Measurements from ENCODE around the gene ATP11A. TPM values are rescaled to one million over a fixed set of nuclear protein-coding genes. Genes with fewer than 3 reads are reported as not detected.

ATP11A gene
- total RNA-seq, 1 donor from 2014 or later: 281 TPM

DNA sequence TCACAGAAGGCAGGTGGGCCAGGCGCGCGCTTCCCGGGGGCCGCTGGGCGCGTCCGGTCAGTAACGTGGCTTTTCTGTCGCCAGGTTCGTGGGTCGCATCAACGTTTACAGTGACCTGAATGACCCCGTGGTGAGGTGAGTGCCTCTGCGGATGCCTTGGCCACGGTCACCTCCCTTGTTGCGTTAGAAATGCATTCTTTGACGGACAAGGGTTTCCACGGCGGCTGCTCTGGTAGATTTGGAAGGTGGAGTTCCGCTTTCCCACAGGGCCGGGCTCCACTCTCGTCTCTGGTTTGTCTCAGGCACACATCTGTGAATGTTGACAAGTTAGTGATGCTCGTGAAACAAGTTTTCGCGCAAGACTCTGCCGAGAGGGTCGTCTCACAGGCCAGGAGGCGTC is 130.0 kb downstream of the ATP11A start:
- no peak overlapping the region for H3K27ac ChIP-seq
- intact Hi-C loops (cut with DNase I): no loop called here
- DNase-seq (no peak), ATAC-seq (no peak)
- peaks cover 98% of the 10 kb centered on the region for H3K36me3 ChIP-seq
- no peaks in the 10 kb centered on the region for H3K4me1 ChIP-seq
- TF ChIP-seq, protein P1, sequence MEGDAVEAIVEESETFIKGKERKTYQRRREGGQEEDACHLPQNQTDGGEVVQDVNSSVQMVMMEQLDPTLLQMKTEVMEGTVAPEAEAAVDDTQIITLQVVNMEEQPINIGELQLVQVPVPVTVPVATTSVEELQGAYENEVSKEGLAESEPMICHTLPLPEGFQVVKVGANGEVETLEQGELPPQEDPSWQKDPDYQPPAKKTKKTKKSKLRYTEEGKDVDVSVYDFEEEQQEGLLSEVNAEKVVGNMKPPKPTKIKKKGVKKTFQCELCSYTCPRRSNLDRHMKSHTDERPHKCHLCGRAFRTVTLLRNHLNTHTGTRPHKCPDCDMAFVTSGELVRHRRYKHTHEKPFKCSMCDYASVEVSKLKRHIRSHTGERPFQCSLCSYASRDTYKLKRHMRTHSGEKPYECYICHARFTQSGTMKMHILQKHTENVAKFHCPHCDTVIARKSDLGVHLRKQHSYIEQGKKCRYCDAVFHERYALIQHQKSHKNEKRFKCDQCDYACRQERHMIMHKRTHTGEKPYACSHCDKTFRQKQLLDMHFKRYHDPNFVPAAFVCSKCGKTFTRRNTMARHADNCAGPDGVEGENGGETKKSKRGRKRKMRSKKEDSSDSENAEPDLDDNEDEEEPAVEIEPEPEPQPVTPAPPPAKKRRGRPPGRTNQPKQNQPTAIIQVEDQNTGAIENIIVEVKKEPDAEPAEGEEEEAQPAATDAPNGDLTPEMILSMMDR (IDR thresholded peaks at IDR 0.05): no peak
- no peaks in the 10 kb centered on the region for H3K27me3 ChIP-seq (ENCODE audit: low read depth)
- H3K4me3 ChIP-seq: no peak overlapping the region
- no peaks in the 10 kb centered on the region for H3K9me3 ChIP-seq

DNA sequence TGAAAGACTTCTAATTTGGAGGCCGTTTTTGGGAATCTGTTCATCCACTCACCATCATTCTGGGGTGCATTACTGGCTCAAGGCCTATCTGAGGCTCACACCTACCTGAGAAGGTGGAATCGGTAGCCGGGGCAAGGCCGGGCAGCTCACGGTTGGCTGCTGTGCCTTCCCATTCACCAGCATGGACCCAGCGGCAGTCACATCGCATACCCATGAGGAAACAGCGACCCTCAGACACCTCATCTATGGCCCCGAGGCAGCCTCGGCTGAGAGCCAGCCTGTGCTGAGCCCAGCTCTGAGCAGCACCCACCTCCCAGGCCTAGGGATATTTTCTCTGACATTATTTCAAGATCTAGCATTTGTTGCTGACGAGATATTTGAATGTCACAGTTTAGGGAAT is 130.5 kb downstream of the ATP11A start:
- H3K4me3 ChIP-seq: no peak overlapping the region
- no peaks in the 10 kb centered on the region for H3K27me3 ChIP-seq (ENCODE audit: low read depth)
- no peaks in the 10 kb centered on the region for H3K9me3 ChIP-seq
- ATAC-seq (no peak), DNase-seq (no peak)
- TF ChIP-seq, protein P1 (IDR thresholded peaks at IDR 0.05): no peak
- intact Hi-C loops (cut with DNase I): no loop called here
- H3K4me1 ChIP-seq: no peaks in the 10 kb centered on the region
- H3K36me3 ChIP-seq: peaks cover 98% of the 10 kb centered on the region
- no peak overlapping the region for H3K27ac ChIP-seq

DNA sequence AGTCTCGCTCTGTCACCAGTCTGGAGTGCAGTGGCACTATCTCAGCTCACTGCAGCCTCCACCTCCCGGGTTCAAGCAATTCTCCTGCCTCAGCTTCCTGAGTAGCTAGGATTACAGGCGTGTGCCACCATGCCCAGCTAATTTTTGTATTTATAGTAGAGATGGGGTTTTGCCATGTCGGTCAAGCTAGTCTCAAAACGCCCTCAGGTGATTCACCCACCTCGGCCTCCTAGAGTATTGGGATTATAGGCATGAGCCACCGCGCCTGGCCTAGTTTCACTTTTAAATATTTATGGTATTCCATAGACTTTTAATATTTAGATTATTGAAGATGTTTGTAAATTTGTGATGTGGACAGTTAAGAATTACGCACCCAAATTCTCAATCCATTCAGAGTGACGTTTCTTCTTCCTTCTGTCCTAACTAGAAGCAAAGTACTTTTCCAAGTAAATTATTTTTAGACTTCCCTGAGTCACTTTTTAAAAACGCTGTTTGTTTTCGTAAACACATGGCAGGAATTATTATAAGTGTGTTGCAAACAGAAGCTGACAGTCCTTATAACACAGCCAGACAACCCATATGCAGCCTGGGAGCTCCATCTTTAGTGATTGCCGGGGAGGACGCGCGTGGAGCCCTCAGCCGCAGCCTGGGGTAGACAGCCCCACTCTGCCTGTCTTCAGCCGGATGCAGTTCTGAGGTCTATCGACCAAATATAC is 131.7 kb downstream of the ATP11A start:
- intact Hi-C loops (cut with DNase I): no loop called here
- no peaks in the 10 kb centered on the region for H3K27me3 ChIP-seq (ENCODE audit: low read depth)
- ATAC-seq: no peak
- no peak overlapping the region for H3K27ac ChIP-seq
- no peak overlapping the region for H3K4me3 ChIP-seq
- no peak for DNase-seq
- no peaks in the 10 kb centered on the region for H3K9me3 ChIP-seq
- TF ChIP-seq, protein P1 (IDR thresholded peaks at IDR 0.05): no peak
- H3K4me1 ChIP-seq: no peaks in the 10 kb centered on the region
- peaks cover 98% of the 10 kb centered on the region for H3K36me3 ChIP-seq

DNA sequence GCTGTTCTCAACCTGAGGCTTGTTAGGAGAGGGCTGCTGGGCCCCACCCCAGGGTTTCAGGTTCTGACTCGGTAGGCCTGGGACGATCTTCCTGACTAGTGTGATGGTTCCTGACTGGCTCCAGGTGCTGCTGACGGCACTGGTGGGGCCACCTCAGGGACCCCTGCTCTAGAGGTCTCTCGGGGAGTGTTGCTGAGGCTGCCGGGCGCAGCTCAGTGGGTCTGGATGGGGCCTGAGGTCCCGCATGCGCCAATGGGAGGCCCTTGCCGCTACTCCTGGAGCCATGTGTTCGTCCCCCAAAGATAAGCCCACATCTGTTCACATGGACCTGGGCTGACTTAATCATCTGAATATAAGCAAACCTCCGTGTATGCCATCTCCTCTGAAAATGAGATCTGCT is 133.0 kb downstream of the ATP11A start:
- no peaks in the 10 kb centered on the region for H3K27me3 ChIP-seq (ENCODE audit: low read depth)
- TF ChIP-seq, protein P1 (IDR thresholded peaks at IDR 0.05): no peak
- no peak for ATAC-seq
- H3K9me3 ChIP-seq: no peaks in the 10 kb centered on the region
- H3K4me3 ChIP-seq: no peak overlapping the region
- no peaks in the 10 kb centered on the region for H3K4me1 ChIP-seq
- intact Hi-C loops (cut with DNase I): no loop called here
- peak; percentile 31 for DNase-seq
- no peak overlapping the region for H3K27ac ChIP-seq
- peaks cover 98% of the 10 kb centered on the region for H3K36me3 ChIP-seq

DNA sequence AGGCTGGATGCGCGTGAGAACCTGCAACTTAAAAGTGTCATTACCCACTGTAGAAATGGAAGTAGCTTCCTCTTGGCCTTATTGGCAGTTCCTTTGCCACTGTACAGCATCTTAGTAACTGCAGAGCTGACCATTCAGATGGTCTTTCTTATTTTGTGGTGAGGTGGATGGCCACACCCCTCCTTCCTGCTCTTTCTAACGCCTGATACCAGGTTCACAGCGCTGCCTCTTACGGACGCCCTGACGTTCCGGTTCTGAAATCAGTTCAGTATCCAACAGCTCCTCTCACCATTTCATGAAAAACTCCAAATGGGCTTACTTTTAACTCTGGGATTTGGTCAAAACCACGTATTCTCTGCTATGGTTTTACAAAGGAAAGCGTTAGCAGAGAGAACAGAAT is 134.6 kb downstream of the ATP11A start:
- no peak for ATAC-seq
- H3K36me3 ChIP-seq: peaks cover 95% of the 10 kb centered on the region
- H3K27ac ChIP-seq: no peak overlapping the region

More for the DNA sequence above, 134.6 kb downstream of the ATP11A start:
- Histone ChIP-seq H3K27me3 (ENCODE audit: low read depth) (no peaks in the 10 kb centered on the region), H3K9me3 (no peaks in the 10 kb centered on the region), H3K4me3 (no peak overlapping the region), H3K4me1 (no peaks in the 10 kb centered on the region)
- intact Hi-C loops (cut with DNase I): no loop called here
- TF ChIP-seq, protein P1 (IDR thresholded peaks at IDR 0.05): no peak
- DNase-seq: peak; percentile 10

Measured in lower lobe of right lung (tissue), 2 donors.